GM19467 (cell line): Measurements from ENCODE around the gene EOGT.
A peak's percentile ranks its signal among the peaks of the same experiment; 100 is the strongest.

ENCODE experiments used
- ATAC-seq: cut with Tn5 transposase; IDR thresholded peaks from one replicate; pipeline ENCODE4 v1.9.1; 2021; ENCODE audit warnings: mild to moderate bottlenecking, moderate library complexity; ENCODE audit not compliant: unreplicated experiment

The EOGT gene

DNA sequence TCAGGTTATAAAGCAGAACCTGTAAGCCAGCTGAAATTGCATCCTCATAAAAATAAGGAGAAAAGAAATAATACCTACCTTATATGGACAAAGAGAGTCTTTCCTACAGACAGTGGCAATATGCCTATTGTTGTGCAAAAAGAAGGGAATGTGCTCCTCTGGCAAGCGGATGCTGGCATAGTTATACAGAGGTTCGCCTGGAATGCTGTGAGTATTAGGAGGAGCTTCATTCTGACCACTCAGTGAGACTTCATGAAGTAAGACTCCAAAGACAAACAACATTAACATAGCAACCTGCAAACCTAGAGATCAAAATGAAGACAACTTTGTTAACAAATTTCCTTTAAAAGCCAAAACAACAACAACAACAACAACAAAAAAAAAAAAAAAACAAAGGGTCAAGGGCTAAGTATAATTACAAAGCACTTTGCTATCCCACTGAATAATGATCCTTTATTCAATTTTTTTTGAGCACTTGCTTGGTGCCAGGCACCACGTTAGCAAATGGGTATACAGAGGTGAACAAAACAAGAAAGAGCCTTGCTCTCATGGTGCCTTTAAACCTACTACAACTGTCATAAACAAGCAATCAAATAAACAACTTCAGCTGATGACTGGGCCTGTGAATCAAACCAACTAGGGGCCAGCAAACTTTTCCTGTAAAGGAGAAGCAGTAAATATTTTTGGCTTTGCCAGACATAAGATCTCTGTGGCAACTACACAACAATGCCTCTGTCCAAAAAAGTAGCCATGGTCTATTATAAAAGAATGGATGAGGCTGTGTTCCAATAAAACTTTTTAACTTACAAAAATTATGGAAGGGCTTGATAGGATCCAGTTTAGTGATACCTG lies 3.7 kb downstream of the EOGT start:
- no peak for ATAC-seq

DNA sequence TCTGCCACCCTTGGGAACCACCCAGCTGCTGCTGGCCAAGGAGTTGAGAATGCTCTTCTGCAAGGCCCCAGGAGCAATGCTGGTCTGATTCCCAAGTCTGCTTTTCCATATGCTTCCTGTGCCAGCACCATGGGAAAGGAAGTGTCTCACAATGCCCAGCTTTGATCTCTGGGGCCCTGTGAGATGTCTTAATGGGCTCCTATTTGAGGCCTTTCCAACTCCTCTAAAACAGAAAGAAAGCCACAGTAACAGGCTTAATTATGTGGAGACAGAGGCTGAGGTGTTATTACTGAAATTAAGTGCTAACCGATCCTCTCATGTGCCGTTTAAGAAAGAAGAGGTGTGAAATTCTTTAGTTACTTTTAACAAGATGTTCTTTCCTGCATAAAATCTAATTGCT lies 4.5 kb downstream of the EOGT start:
- no peak for ATAC-seq

- ATAC-seq, result no peak
Measured at GRCh38 chr3:69005791-69006482, 7.5 kb downstream of the EOGT start.

- no peak for ATAC-seq
Measured at GRCh38 chr3:69005071-69005790, 8.3 kb downstream of the EOGT start.

- ATAC-seq, result no peak
Measured at GRCh38 chr3:69004138-69004537, 9.3 kb downstream of the EOGT start.

GRCh38 chr3:68999605-69000004 lies 13.9 kb downstream of the EOGT start:
- ATAC-seq, result no peak

GRCh38 chr3:68999158-68999557 lies 14.3 kb downstream of the EOGT start:
- ATAC-seq, result no peak

GRCh38 chr3:68997887-68998286 lies 15.6 kb downstream of the EOGT start:
- no peak for ATAC-seq

GRCh38 chr3:68996356-68996995 lies 17.0 kb downstream of the EOGT start:
- no peak for ATAC-seq

- no peak for ATAC-seq
Measured at GRCh38 chr3:68988740-68989139, 24.7 kb downstream of the EOGT start.

DNA sequence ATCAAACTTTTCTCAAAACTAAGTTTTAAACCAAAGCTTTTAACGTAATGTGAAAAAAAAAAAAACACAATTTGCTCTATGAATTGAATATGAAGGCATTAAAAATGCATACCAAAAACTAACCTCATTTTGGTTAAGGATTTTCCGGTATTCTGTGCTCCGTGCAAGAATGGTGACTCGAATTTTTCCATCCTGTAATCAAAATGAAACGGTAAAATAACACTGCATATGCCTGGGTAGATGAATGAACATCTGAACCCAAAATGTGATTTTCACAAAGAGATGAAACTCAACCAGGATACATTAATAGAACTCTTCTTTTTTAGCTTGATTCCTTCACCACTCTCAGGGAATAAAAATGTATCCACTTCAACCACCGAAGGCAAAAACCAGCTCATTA lies 26.2 kb downstream of the EOGT start:
- no peak for ATAC-seq

DNA sequence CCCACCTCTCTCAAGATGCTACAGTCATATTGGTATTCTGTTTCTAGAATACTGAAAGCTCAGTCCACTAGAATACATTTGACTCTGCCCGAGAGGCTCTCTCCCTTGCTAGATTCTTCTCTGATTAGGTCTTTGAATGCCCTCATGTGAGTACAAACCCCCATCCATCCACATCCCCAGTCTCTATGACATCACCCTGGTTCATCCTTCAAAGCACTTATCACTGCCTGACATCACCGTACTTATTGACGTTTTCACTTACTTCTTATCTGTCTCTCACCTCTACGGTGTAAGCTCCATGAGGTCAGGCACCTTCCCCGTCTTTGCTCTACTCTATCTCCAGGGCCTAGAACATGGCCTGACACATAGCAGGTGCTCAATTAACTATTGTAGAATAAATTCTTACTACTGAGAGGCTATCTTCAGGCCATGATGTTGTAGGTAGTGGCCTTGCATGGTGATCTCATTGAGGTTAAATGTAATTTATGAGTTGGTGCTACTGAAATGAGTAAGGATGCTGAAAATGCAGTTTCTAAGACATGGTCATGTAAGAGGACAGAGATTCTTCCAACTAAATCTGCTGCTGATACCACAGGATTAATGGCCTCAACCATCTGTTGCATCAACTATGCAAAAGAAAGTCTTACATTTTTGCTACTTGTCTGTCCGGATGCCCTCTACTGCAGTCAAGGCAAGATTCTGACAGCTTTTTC lies 26.8 kb downstream of the EOGT start:
- ATAC-seq, result no peak

DNA sequence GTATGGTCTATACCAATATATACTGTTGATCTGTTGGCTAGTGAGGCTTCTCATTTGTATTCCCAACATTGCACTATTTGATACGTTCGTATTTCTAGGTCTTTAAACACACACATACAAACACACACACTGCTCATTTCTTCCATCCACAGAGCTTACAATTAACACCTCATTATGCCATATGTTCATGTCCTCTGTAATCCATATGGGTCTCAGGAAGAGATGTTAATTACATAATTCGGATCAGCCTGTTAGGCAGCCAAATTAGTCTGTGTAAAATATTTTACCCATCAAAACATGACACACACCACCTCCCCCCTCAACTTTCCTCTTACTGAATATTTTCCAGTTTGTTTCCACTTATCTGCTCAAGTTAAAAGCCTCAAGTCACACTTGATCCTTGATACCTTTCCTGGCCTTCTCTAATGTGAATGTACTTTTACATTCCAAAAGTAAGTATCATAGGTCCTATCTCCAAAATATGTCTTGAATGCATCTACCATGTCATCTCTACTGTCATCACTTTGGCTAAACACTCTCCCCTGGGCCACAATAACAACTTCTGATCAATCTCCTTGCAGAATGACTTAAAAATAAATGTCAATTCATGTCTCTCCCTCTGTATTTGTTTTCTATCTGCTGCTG lies 28.2 kb downstream of the EOGT start:
- ATAC-seq, result no peak

GRCh38 chr3:68984011-68984530 lies 29.4 kb downstream of the EOGT start:
- no peak for ATAC-seq

GRCh38 chr3:68977486-68978167 lies 35.9 kb downstream of the EOGT start:
- ATAC-seq, result no peak

- no peak for ATAC-seq
Measured at GRCh38 chr3:68974711-68975110, 38.8 kb downstream of the EOGT start.

DNA sequence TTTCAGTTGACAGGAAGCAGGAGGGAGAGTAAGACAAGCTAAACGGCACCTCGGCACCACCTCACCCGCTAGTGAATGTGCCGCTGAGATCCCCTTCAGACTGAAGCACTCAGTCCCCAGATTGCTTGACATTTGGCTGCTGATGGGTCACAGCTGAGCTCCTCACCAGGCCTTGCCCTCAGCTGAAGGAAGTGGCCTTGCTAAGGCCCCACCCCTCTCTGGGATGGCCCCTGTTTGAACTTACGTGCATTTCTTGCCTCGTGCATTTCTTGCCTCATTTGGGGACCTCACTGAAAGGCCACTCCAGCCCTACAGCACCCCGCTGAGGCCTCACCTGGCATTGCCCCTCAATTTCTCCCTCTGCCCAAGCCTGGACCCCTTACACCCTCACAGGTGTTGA lies 39.8 kb downstream of the EOGT start:
- no peak for ATAC-seq

GRCh38 chr3:68972358-68972979 lies 41.0 kb downstream of the EOGT start:
- ATAC-seq, result peak; percentile 52

- no peak for ATAC-seq
Measured at GRCh38 chr3:68964694-68965093, 48.8 kb downstream of the EOGT start.
